Skeletal muscle tissue (tissue), 4 donors: ENCODE results near the gene MAP3K13. TPM values are rescaled to one million over a fixed set of nuclear protein-coding genes. Genes with fewer than 3 reads are reported as not detected.
A peak's percentile ranks its signal among the peaks of the same experiment; 100 is the strongest.

Experiments
- H3K27ac ChIP-seq: one replicate; pipeline ENCODE4 v1.7.0; 2013; ENCODE audit warnings: mild to moderate bottlenecking, low read depth, low read length, inconsistent platforms
- H3K27me3 ChIP-seq, 3 donors: one replicate each; pipeline ENCODE4 v1.7.0; 2013; ENCODE audit warnings: low read length in 3 of 3; ENCODE audit not compliant: control insufficient read depth in 3 of 3, insufficient read depth in 3 of 3
- H3K36me3 ChIP-seq, 3 donors: one replicate each; pipeline ENCODE4 v1.7.0; 2013; ENCODE audit warnings: low read length in 3 of 3; ENCODE audit not compliant: control insufficient read depth in 3 of 3, insufficient read depth in 3 of 3
- H3K4me1 ChIP-seq, 3 donors: one replicate each; pipeline ENCODE4 v1.7.0; 2013; ENCODE audit warnings: low read length in 3 of 3, mild to moderate bottlenecking in 3 of 3; ENCODE audit not compliant: control insufficient read depth in 3 of 3, insufficient read depth in 3 of 3
- H3K4me3 ChIP-seq, 3 donors: one replicate each; pipeline ENCODE4 v1.7.0; 2013; ENCODE audit warnings: low read length in 3 of 3
- H3K9ac ChIP-seq, 3 donors: one replicate each; pipeline ENCODE4 v1.7.0; 2013; ENCODE audit warnings: low read length in 3 of 3, mild to moderate bottlenecking in 3 of 3, moderate library complexity in 2 of 3, low read depth in 1 of 3
- H3K9me3 ChIP-seq, 3 donors: one replicate each; pipeline ENCODE4 v1.7.0; 2013; ENCODE audit warnings: low read length in 3 of 3; ENCODE audit not compliant: control insufficient read depth in 3 of 3
- total RNA-seq: library from RNA; depleted of rRNA; stranded (reverse); fragments of >200 nt; gene quantifications from one replicate; pipeline ENCODE4 v1.2.3, GENCODE V29; 2014
- donor health status: Osteomylitis.

Gene MAP3K13
- total RNA-seq, 1 donor from 2014 or later = 9.9 TPM

- Histone ChIP-seq H3K36me3 (peaks cover 39 to 67% (median 62%) of the 10 kb centered on the region in 3 donors), H3K27ac (no peak overlapping the region), H3K9me3 (no peaks in the 10 kb centered on the region), H3K27me3 (no peaks in the 10 kb centered on the region), H3K4me1 (no peaks in the 10 kb centered on the region), H3K4me3 (no peak overlapping the region), H3K9ac (no peak overlapping the region)
Measured at GRCh38 chr3:185490241-185490640, 127.3 kb downstream of the MAP3K13 start.

- peak within 1 kb of the TSS; percentile 93 to 97 (median 96) for H3K9ac ChIP-seq
- peak within 1 kb of the TSS; percentile 89 to 97 (median 89) for H3K4me3 ChIP-seq
- H3K4me1 ChIP-seq = peaks cover 15 to 24% (median 18%) of the 10 kb centered on the region in 3 donors
- H3K9me3 ChIP-seq = no peaks in the 10 kb centered on the region
- H3K27me3 ChIP-seq = no peaks in the 10 kb centered on the region
- peaks cover 21 to 30% (median 23%) of the 10 kb centered on the region in 3 donors for H3K36me3 ChIP-seq
- H3K27ac ChIP-seq = peak within 1 kb of the TSS; percentile 73
Measured at GRCh38 chr3:185498503-185499396, 135.8 kb downstream of the MAP3K13 start, which contains the start of gene TMEM41A. Gene TMEM41A, minus strand, starts transcription at chr3:185499035. Its CDS starts 74 bp downstream, at chr3:185498961.

- no peak overlapping the region for H3K4me3 ChIP-seq
Measured at GRCh38 chr3:185502987-185503386, 140.1 kb downstream of the MAP3K13 start.

GRCh38 chr3:185503521-185503920 is 140.6 kb downstream of the MAP3K13 start:
- Histone ChIP-seq H3K4me1 (peaks cover 0 to 5% (median 3%) of the 10 kb centered on the region in 3 donors), H3K9me3 (no peaks in the 10 kb centered on the region), H3K36me3 (peaks cover 0 to under 1% (median 0%) of the 10 kb centered on the region in 3 donors), H3K9ac (no peak overlapping the region), H3K27me3 (no peaks in the 10 kb centered on the region), H3K4me3 (no peak overlapping the region), H3K27ac (no peak overlapping the region)

More at GRCh38 chr3:185502987-185503386, 140.1 kb downstream of the MAP3K13 start:
- H3K27ac ChIP-seq = no peak overlapping the region
- H3K4me1 ChIP-seq = peaks cover 0 to 5% (median 3%) of the 10 kb centered on the region in 3 donors
- H3K9ac ChIP-seq = no peak overlapping the region
- H3K36me3 ChIP-seq = peaks cover 0 to 2% (median 0%) of the 10 kb centered on the region in 3 donors
- H3K27me3 ChIP-seq = no peaks in the 10 kb centered on the region
- H3K9me3 ChIP-seq = no peaks in the 10 kb centered on the region

- no peak overlapping the region for H3K27ac ChIP-seq
- H3K4me3 ChIP-seq = no peak overlapping the region
- H3K4me1 ChIP-seq = no peaks in the 10 kb centered on the region
- H3K9ac ChIP-seq = no peak overlapping the region
- H3K27me3 ChIP-seq = no peaks in the 10 kb centered on the region
- no peaks in the 10 kb centered on the region for H3K36me3 ChIP-seq
- H3K9me3 ChIP-seq = no peaks in the 10 kb centered on the region
Measured at GRCh38 chr3:185504636-185505035, 141.7 kb downstream of the MAP3K13 start.

- H3K4me1 ChIP-seq = no peaks in the 10 kb centered on the region
- no peak overlapping the region for H3K27ac ChIP-seq
- no peaks in the 10 kb centered on the region for H3K27me3 ChIP-seq
- no peak overlapping the region for H3K4me3 ChIP-seq
- no peak overlapping the region for H3K9ac ChIP-seq
- H3K36me3 ChIP-seq = no peaks in the 10 kb centered on the region
- H3K9me3 ChIP-seq = no peaks in the 10 kb centered on the region
Measured at GRCh38 chr3:185507883-185508282, 144.9 kb downstream of the MAP3K13 start.

GRCh38 chr3:185508335-185508991 is 145.5 kb downstream of the MAP3K13 start:
- H3K27me3 ChIP-seq = no peaks in the 10 kb centered on the region

GRCh38 chr3:185511711-185512110 is 148.8 kb downstream of the MAP3K13 start:
- Histone ChIP-seq H3K36me3 (no peaks in the 10 kb centered on the region), H3K9me3 (no peaks in the 10 kb centered on the region), H3K4me3 (no peak overlapping the region), H3K4me1 (no peaks in the 10 kb centered on the region), H3K27ac (no peak overlapping the region), H3K9ac (no peak overlapping the region), H3K27me3 (peaks cover 0 to 4% (median 0%) of the 10 kb centered on the region in 3 donors)

More at GRCh38 chr3:185508335-185508991, 145.5 kb downstream of the MAP3K13 start:
- H3K27ac ChIP-seq = no peak overlapping the region
- H3K9ac ChIP-seq = no peak overlapping the region
- H3K36me3 ChIP-seq = no peaks in the 10 kb centered on the region
- H3K4me3 ChIP-seq = no peak overlapping the region
- no peaks in the 10 kb centered on the region for H3K4me1 ChIP-seq
- no peaks in the 10 kb centered on the region for H3K9me3 ChIP-seq

- H3K36me3 ChIP-seq = no peaks in the 10 kb centered on the region
- no peak overlapping the region for H3K27ac ChIP-seq
- no peak overlapping the region for H3K9ac ChIP-seq
- no peaks in the 10 kb centered on the region for H3K9me3 ChIP-seq
- H3K27me3 ChIP-seq = peaks cover 0 to 8% (median 2%) of the 10 kb centered on the region in 3 donors
- no peaks in the 10 kb centered on the region for H3K4me1 ChIP-seq
- no peak overlapping the region for H3K4me3 ChIP-seq
Measured at GRCh38 chr3:185517387-185518130, 154.6 kb downstream of the MAP3K13 start.
